NB4 (cell line): Measurements from ENCODE around the gene GGT5.

Experiments used
- CTCF ChIP-seq: IDR thresholded peaks from one replicate; pipeline ENCODE4 v1.5.1; 2012; ENCODE audit warnings: low read depth, low read length
- POLR2A ChIP-seq: IDR thresholded peaks from 2 replicates; pipeline ENCODE4 v1.6.1; 2011; ENCODE audit warnings: mild to moderate bottlenecking; ENCODE audit not compliant: insufficient read length; ENCODE audit errors: extremely low read depth

- no peak for TF ChIP-seq CTCF
- no peak for TF ChIP-seq POLR2A
These were observed 54.7 kb downstream of the GGT5 start for GRCh38 chr22:24190159-24190540.
